Ectodermal cell (in vitro differentiated cells): Measurements from ENCODE around the gene TDRD3.

Experiments
- H3K27ac ChIP-seq: 2 replicates; pipeline ENCODE4 v1.7.0; 2013; ENCODE audit warnings: mild to moderate bottlenecking, low read depth, low read length; ENCODE audit not compliant: insufficient read depth, poor library complexity, severe bottlenecking
- H3K27me3 ChIP-seq: 2 replicates; pipeline ENCODE4 v1.7.0; 2013; ENCODE audit warnings: mild to moderate bottlenecking, low read length; ENCODE audit not compliant: insufficient read depth, control insufficient read depth, poor library complexity, severe bottlenecking
- H3K36me3 ChIP-seq: one replicate; pipeline ENCODE4 v1.7.0; 2013; ENCODE audit warnings: low read length; ENCODE audit not compliant: control insufficient read depth, insufficient read depth
- H3K4me1 ChIP-seq: one replicate; pipeline ENCODE4 v1.7.0; 2013; ENCODE audit warnings: low read length; ENCODE audit not compliant: control insufficient read depth, insufficient read depth
- H3K4me3 ChIP-seq: 2 replicates; pipeline ENCODE4 v1.7.0; 2013; ENCODE audit warnings: low read depth, low read length, control low read depth; ENCODE audit not compliant: insufficient read depth
- H3K9me3 ChIP-seq: 2 replicates; pipeline ENCODE4 v1.7.0; 2013; ENCODE audit warnings: mild to moderate bottlenecking, low read length, moderate library complexity; ENCODE audit not compliant: control insufficient read depth
- WGBS, 2 experiments: methylation state at CpG; one replicate each; pipeline ENCODE4 v1.1.7; 2013; ENCODE audit warnings: missing lambda C conversion rate in 2 of 2; 5-methylcytosine and 5-hydroxymethylcytosine counted together

Gene TDRD3

GRCh38 chr13:60620611-60621395 lies 223.8 kb downstream of the TDRD3 start:
- H3K27ac ChIP-seq, result no peak overlapping the region
- H3K4me1 ChIP-seq, result no peaks in the 10 kb centered on the region
- H3K4me3 ChIP-seq, result no peak overlapping the region
- no peaks in the 10 kb centered on the region for H3K36me3 ChIP-seq
- H3K27me3 ChIP-seq, result no peaks in the 10 kb centered on the region
- H3K9me3 ChIP-seq, result no peaks in the 10 kb centered on the region
- 82% methylated on average over 2 to 5 of the region's 5 CpGs for WGBS, 2 experiments

GRCh38 chr13:60623151-60623550 lies 226.1 kb downstream of the TDRD3 start:
- 89 to 100% methylated on average over 1 of the region's 1 CpG for WGBS, 2 experiments
- no peaks in the 10 kb centered on the region for H3K27me3 ChIP-seq
- no peaks in the 10 kb centered on the region for H3K9me3 ChIP-seq
- H3K36me3 ChIP-seq, result no peaks in the 10 kb centered on the region
- H3K27ac ChIP-seq, result no peak overlapping the region
- peaks cover under 1% of the 10 kb centered on the region for H3K4me1 ChIP-seq
- no peak overlapping the region for H3K4me3 ChIP-seq
